HG03135 (cell line): Measurements from ENCODE around the gene TMED1.

Source experiments
- ATAC-seq: cut with Tn5 transposase; IDR thresholded peaks from one replicate; pipeline ENCODE4 v1.9.1; 2021; ENCODE audit warnings: mild to moderate bottlenecking, moderate library complexity; ENCODE audit not compliant: unreplicated experiment

Gene TMED1

GRCh38 chr19:10812902-10813404, 23.1 kb downstream of the TMED1 start:
- no peak for ATAC-seq

DNA sequence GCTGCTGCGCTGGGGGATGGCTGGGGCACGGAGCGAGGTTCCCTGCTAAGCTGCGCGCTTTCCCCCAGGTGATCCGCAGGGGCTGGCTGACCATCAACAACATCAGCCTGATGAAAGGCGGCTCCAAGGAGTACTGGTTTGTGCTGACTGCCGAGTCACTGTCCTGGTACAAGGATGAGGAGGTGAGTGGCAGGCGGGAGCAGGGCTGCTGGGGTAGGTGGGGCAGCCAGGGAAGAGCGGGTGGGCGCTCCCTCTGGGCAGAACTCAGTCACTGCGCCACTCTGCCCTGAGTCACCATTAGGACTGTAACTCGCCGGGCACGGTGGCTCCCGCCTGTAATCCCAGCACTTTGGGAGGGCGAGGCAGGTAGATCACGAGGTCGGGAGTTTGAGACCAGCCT, 23.8 kb downstream of the TMED1 start:
- ATAC-seq: no peak

DNA sequence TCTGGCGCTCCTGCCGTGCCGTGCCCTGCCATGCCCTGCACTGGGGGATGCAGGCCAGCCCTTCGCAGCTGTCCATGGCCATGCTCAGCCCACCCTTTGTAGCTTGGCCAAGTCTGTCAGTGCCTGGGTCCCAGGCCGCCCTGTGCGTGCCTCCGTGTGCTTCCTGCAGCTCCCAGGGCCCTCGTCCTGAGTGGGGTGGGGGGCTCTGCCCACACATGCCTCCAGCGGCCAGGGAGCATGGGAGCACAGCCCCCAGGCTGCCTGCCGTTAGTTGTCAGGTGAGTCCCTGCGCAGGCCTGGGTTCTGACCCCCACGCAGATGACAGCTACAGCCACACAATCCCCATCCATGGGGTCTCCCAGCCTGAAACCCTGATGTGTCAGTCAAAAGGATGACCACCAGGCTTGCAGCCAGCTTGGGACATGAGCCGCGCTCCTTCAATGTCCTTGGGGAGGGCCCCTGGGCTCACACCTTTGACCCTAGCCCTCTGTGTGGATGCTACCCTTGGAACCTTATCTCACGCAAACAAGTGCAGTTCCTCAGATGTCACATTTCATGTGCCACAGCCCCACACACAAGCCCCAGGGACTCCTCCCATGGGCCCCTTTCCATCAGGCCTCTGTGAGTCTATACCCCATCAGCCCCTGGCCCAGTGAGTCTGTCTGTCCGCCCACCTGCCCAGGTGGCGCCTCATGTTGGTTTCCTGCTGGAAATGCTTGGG, 24.5 kb downstream of the TMED1 start:
- no peak for ATAC-seq

DNA sequence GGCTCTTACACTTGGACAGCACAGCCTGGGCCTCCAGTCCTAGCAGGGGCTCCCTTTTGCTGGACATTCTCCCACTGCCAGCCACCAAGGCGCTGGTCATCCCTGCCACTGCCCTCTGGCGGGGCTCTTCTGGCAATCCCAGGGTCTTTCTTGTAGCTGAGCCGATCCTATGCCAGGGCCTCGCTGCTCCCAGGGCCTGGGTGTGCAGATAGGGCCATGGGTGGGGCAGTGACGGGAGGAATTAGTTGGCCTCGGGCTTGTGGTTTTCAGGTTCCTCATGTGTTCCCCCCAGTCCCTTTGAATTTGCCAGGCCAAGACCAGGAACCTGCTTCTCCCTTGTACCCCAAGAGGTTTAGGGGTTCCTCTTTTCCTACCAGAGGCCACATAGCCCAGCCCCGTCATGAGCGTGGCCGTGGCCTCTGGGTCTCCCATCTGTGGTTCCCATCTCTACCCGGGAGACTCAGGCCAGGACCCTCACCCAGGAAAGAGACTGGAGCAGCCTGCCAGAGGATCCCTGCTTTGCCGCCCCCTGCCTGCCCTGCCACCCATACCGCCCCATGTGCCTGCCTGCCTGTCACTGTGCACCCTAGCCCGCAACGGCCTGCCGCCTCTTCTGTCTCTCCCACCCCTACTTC, 26.2 kb downstream of the TMED1 start:
- no peak for ATAC-seq

GRCh38 chr19:10808937-10809649, 26.9 kb downstream of the TMED1 start:
- ATAC-seq: no peak

DNA sequence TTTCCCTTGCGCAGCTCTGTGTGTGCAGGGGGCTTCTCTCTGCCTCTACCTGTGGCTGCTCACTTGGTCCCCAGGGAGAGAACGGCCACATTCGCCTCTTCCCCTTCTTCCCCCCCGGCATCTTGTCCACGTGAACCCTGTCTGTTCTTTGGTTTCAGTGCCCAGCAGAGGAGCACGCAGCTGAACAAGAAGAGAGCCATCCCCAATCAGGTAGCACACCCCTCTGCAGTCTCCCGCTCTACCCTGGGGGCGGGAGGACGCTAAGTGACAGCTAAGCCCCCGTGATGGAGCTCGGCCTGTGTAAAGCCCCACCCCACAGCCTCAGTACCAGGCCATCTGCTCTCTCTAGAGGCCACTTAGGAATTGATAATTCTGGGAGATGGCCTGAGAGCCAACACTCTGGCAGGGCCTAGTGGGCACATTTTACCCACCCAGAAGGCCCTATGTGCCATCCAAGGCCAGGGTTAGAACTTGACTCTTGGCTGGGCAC, 30.2 kb downstream of the TMED1 start:
- no peak for ATAC-seq

- ATAC-seq: no peak
These were observed 30.8 kb downstream of the TMED1 start for GRCh38 chr19:10805065-10805757.

- no peak for ATAC-seq
These were observed 32.8 kb downstream of the TMED1 start for GRCh38 chr19:10803252-10803651.

DNA sequence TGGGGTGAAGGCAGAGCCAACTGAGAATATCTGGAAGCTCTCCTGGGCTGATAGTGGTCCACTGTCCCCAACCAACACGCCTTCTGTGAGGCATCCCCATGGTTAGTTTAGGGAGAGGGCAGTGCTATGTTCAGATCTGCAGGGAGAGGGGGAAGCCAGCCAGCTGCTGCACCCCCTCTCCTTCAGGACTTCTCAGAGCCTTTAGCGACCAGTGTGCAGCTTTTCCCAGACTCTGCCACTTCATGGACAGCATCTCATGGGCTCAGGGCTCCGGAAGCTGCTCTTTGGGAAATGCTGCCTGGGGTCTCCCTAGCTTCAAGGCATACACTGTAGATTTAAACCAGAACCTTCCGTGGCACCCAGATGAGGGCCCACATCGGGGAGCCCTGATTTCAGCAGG, 33.5 kb downstream of the TMED1 start:
- ATAC-seq: no peak

- ATAC-seq: no peak
These were observed 35.5 kb downstream of the TMED1 start for GRCh38 chr19:10800488-10800887.

DNA sequence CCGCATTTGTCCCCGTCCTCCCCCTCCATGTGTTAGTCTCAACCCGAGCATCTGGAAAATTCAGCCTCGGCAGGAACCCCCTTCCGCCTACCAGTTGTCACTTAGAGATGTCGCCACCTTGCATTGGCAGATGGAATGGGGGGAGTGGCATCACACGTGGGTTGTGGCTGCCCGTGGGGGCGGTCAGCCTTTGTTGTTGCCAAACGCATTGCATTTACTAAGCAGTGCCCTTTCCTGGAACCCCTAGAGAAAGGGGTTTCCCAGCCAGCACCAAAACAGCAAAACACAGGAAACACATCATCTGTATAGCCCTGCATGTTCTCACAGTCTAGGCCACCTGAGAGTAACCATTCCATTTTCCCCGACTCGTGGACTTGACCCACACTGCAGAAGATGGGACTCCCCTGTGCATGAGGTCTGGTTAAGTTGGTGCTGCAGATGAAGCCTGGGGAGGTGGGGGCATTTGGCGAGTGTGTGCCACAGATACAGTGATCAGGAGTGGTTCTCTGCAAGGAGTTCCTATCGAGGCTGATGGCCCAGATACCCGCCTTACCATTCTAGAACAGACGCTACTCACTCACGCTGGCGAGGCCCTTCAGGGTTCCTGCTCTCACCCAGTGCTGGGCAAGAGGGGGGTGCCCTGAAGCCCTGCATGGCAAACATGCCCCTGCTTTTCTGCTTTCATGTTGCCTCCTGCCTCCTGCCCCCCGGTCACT, 38.3 kb downstream of the TMED1 start:
- no peak for ATAC-seq

GRCh38 chr19:10797078-10797477, 38.9 kb downstream of the TMED1 start:
- ATAC-seq: no peak

GRCh38 chr19:10796653-10797052, 39.4 kb downstream of the TMED1 start:
- ATAC-seq: no peak

DNA sequence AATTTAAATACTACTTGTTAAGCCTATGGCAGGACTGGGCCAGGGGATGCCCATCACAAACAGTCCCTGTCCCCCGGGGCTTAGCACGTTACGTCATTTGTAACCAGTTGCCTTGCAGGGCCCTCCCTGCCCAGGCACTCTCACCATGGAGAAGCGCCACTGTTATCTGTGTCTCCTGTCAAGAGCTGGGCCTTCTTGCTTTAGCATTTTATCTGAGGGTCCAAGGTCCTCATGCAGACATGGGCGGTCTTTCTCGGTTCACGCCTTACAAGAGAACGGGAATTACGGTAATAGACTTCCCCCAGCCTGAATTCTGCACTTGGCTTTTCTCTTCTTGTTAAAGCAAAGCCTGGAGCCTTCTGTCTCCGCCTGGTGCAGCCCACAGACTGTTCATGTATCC, 46.1 kb downstream of the TMED1 start:
- no peak for ATAC-seq

- no peak for ATAC-seq
These were observed 47.9 kb downstream of the TMED1 start for GRCh38 chr19:10788146-10788545.

GRCh38 chr19:10784257-10784656, 51.8 kb downstream of the TMED1 start:
- ATAC-seq: no peak

DNA sequence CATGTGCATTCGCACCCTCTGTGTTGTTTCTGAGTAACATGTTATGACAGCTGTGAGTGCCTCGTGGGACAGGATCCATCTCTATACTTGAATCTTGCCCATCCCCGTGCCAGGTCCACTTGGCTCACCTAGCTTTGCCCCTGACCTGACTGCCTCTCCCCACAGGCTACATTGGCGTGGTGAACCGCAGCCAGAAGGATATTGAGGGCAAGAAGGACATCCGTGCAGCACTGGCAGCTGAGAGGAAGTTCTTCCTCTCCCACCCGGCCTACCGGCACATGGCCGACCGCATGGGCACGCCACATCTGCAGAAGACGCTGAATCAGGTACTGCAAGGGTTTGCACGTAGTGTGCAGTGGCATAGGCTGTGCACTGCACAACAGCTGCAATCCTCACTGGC, 53.2 kb downstream of the TMED1 start:
- ATAC-seq: no peak
